OCI-LY1 (cell line): ENCODE results near the gene DES.

Experiments used
- H2AFZ ChIP-seq: fragments of 200-600 bp; sonication (generic), shearing (Covaris generic); 2 replicates; pipeline ENCODE4 v1.6.0; 2014; ENCODE audit warnings: antibody characterized with exemption, mild to moderate bottlenecking, low read length
- H3F3A ChIP-seq: fragments of 200-600 bp; sonication (generic), shearing (Covaris generic); 2 replicates; pipeline ENCODE4 v1.6.0; 2014; ENCODE audit warnings: mild to moderate bottlenecking, antibody characterized with exemption, low read length, moderate library complexity; ENCODE audit not compliant: insufficient read depth
- H3K27ac ChIP-seq: fragments of 200-600 bp; sonication (generic); 2 replicates; pipeline ENCODE4 v1.5.1; 2014; ENCODE audit warnings: low read length, mixed run types, mild to moderate bottlenecking, low read depth; ENCODE audit not compliant: poor library complexity, severe bottlenecking
- H3K27me3 ChIP-seq: fragments of 200-600 bp; sonication (generic); 2 replicates; pipeline ENCODE4 v1.6.0; 2014; ENCODE audit warnings: antibody characterized with exemption, mild to moderate bottlenecking, low read length, moderate library complexity; ENCODE audit not compliant: insufficient read depth
- H3K36me3 ChIP-seq: fragments of 200-600 bp; sonication (generic); 2 replicates; pipeline ENCODE4 v1.6.1; 2014; ENCODE audit warnings: mild to moderate bottlenecking, antibody characterized with exemption, low read length, moderate library complexity, mixed read lengths; ENCODE audit not compliant: insufficient read depth
- H3K4me1 ChIP-seq: fragments of 200-600 bp; sonication (generic); 2 replicates; pipeline ENCODE4 v1.5.1; 2014; ENCODE audit warnings: mild to moderate bottlenecking, low read length, moderate library complexity; ENCODE audit not compliant: insufficient read depth, severe bottlenecking
- H3K4me2 ChIP-seq: fragments of 200-600 bp; sonication (generic), shearing (Covaris generic); 2 replicates; pipeline ENCODE4 v1.6.1; 2014; ENCODE audit warnings: low read length
- H3K4me3 ChIP-seq: fragments of 200-600 bp; sonication (generic); 2 replicates; pipeline ENCODE4 v1.5.1; 2014; ENCODE audit warnings: low read length, low read depth, mild to moderate bottlenecking, mixed read lengths; ENCODE audit not compliant: poor library complexity, severe bottlenecking
- H3K79me2 ChIP-seq: fragments of 200-600 bp; shearing (Covaris generic); 2 replicates; pipeline ENCODE4 v1.6.1; 2016; ENCODE audit warnings: mixed run types, low read length, mixed read lengths; ENCODE audit not compliant: insufficient read depth
- H3K9ac ChIP-seq: fragments of 200-600 bp; sonication (generic), shearing (Covaris generic); 2 replicates; pipeline ENCODE4 v1.6.1; 2014; ENCODE audit warnings: mild to moderate bottlenecking, low read length, mixed read lengths
- H3K9me2 ChIP-seq: fragments of 200-600 bp; sonication (generic), shearing (Covaris generic); 2 replicates; pipeline ENCODE4 v1.6.1; 2014; ENCODE audit warnings: low read depth, mild to moderate bottlenecking, low read length, mixed read lengths
- H3K9me3 ChIP-seq: fragments of 200-600 bp; shearing (Covaris generic); 2 replicates; pipeline ENCODE4 v1.6.1; 2014; ENCODE audit warnings: low read length, mixed read lengths
- H4K20me1 ChIP-seq: fragments of 200-600 bp; sonication (generic), shearing (Covaris generic); 2 replicates; pipeline ENCODE4 v1.6.0; 2016; ENCODE audit warnings: mild to moderate bottlenecking, low read length; ENCODE audit not compliant: insufficient read depth
- CTCF ChIP-seq: fragments of 200-600 bp; sonication (generic), shearing (Covaris generic); IDR thresholded peaks from 2 replicates; pipeline ENCODE4 v1.5.1; 2017; ENCODE audit warnings: mild to moderate bottlenecking, antibody characterized with exemption, low read length, moderate library complexity, mixed read lengths
- EZH2 ChIP-seq: fragments of 200-600 bp; sonication (generic), shearing (Covaris generic); IDR thresholded peaks from 2 replicates; pipeline ENCODE4 v1.8.0; 2017; ENCODE audit warnings: borderline replicate concordance, mixed run types, mild to moderate bottlenecking, antibody characterized with exemption, low read length, moderate library complexity, mixed read lengths

The DES gene

GRCh38 chr2:219472629-219473187 lies 54.5 kb downstream of the DES start:
- H3K4me2 ChIP-seq: no peak overlapping the region
- H2AFZ ChIP-seq: no peak overlapping the region
- TF ChIP-seq EZH2 (no peak), CTCF (no peak)
- no peaks in the 10 kb centered on the region for H3K9me3 ChIP-seq
- no peaks in the 10 kb centered on the region for H4K20me1 ChIP-seq
- no peak overlapping the region for H3K27ac ChIP-seq
- no peaks in the 10 kb centered on the region for H3K36me3 ChIP-seq
- no peaks in the 10 kb centered on the region for H3F3A ChIP-seq
- no peaks in the 10 kb centered on the region for H3K79me2 ChIP-seq
- no peaks in the 10 kb centered on the region; the same call in 1 of the 2 replicates for H3K27me3 ChIP-seq
- H3K9me2 ChIP-seq: no peaks in the 10 kb centered on the region
- H3K4me1 ChIP-seq: no peaks in the 10 kb centered on the region
- no peak overlapping the region for H3K4me3 ChIP-seq
- H3K9ac ChIP-seq: no peak overlapping the region

DNA sequence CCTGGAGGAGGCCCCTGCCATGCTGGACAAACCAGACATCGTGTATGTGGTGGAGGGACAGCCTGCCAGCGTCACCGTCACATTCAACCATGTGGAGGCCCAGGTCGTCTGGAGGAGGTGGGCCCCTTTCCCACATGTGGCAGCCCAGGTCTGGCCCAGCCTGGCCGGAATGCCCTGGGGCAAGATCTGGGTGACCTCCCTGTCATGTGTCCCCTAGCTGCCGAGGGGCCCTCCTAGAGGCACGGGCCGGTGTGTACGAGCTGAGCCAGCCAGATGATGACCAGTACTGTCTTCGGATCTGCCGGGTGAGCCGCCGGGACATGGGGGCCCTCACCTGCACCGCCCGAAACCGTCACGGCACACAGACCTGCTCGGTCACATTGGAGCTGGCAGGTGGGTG lies 55.3 kb downstream of the DES start:
- no peak for TF ChIP-seq EZH2
- no peak for TF ChIP-seq CTCF

DNA sequence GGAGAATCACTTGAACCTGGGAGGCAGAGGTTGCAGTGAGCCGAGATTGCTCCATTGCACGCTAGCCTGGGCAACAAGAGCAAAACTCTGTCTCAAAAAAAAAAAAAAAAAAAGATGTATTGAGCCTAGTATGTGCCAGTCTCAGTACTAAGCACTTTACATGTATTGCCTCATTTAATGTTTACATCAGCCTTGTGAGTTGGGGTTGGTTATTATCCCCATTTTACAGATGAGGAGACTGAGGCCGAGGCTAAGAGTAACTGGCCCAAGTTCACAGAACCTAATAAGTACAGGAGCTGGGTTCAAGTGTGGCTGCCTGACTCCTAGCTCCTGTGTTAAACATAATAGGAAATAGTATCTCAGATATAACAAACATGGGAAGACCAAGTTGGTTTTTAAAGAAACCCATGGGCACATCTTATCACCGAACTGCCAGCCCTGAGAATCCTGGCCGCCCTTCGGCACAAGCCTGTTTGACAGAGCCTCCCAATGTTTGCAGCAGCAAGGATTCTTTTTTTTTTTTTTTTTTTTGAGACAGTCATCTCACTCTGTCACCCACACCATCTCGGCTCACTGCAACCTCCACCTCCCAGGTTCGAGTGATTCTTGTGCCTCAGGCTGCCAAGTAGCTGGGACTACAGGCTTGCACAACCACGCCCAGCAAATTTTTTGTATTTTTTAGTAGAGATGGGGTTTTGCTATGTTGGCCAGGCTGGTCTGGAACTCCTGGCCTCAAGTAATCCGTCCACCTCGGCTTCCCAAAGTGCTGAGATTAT lies 56.3 kb downstream of the DES start:
- no peaks in the 10 kb centered on the region for H4K20me1 ChIP-seq
- no peak overlapping the region for H3K27ac ChIP-seq
- no peak overlapping the region for H3K4me3 ChIP-seq
- no peak for TF ChIP-seq EZH2
- no peak for TF ChIP-seq CTCF
- H2AFZ ChIP-seq: no peak overlapping the region
- H3K9me2 ChIP-seq: no peaks in the 10 kb centered on the region
- H3K9me3 ChIP-seq: no peaks in the 10 kb centered on the region
- no peaks in the 10 kb centered on the region for H3K79me2 ChIP-seq
- H3K4me1 ChIP-seq: no peaks in the 10 kb centered on the region
- no peak overlapping the region for H3K4me2 ChIP-seq
- no peaks in the 10 kb centered on the region; the same call in 1 of the 2 replicates for H3K27me3 ChIP-seq
- H3F3A ChIP-seq: no peaks in the 10 kb centered on the region
- no peaks in the 10 kb centered on the region for H3K36me3 ChIP-seq
- no peak overlapping the region for H3K9ac ChIP-seq

More for the DNA sequence above, 55.3 kb downstream of the DES start:
- Histone ChIP-seq H3K27me3 (no peaks in the 10 kb centered on the region; the same call in 1 of the 2 replicates), H3K79me2 (no peaks in the 10 kb centered on the region), H3F3A (no peaks in the 10 kb centered on the region), H3K36me3 (no peaks in the 10 kb centered on the region), H3K9me3 (no peaks in the 10 kb centered on the region), H3K4me2 (no peak overlapping the region), H3K27ac (no peak overlapping the region), H3K9me2 (no peaks in the 10 kb centered on the region), H3K9ac (no peak overlapping the region), H3K4me3 (no peak overlapping the region), H2AFZ (no peak overlapping the region), H4K20me1 (no peaks in the 10 kb centered on the region), H3K4me1 (no peaks in the 10 kb centered on the region)
